ENCODE results near the gene UBALD1. TPM values are rescaled to one million over a fixed set of nuclear protein-coding genes. Genes with fewer than 3 reads are reported as not detected.

UBALD1 gene
- total and polyA plus RNA-seq, 7 donors = 13.6 to 47.5 (median 32.9) TPM

- no peaks in the 10 kb centered on the region for H3K9me3 ChIP-seq
- no peak for ATAC-seq
- peaks cover 0 to 9% of the 10 kb centered on the region in 2 donors for H3K36me3 ChIP-seq (ENCODE audit: insufficient read depth in 1 of 2, low read depth in 1 of 2)
- H3K4me1 ChIP-seq = peaks cover 45% of the 10 kb centered on the region
- 1% methylated on average over 49 to 92 of the region's 92 CpGs for WGBS, 3 donors
- H3K27me3 ChIP-seq (ENCODE audit: insufficient read depth in 3 of 3, low read length in 2 of 3) = no peaks in the 10 kb centered on the region
- TF ChIP-seq CTCF (IDR thresholded peaks at IDR 0.05) = no peak
- intact Hi-C loops (cut with DNase I) = no loop called here
- peak; percentile 49 to 70 for DNase-seq
- H3K4me3 ChIP-seq = peak overlapping the region; percentile 80
- peak overlapping the region; percentile 97 for H3K27ac ChIP-seq
These were observed 785 bp downstream of the UBALD1 start for GRCh38 chr16:4613636-4614570.

- 49 to 59% (median 54%) methylated on average over 12 to 14 of the region's 14 CpGs for WGBS, 3 donors
- DNase-seq = no peak
- H3K27ac ChIP-seq = peak overlapping the region; percentile 97
- H3K9me3 ChIP-seq = no peaks in the 10 kb centered on the region
- no peaks in the 10 kb centered on the region for H3K27me3 ChIP-seq (ENCODE audit: insufficient read depth in 3 of 3, low read length in 2 of 3)
- H3K4me1 ChIP-seq = peaks cover 38% of the 10 kb centered on the region
- peaks cover 0 to 17% of the 10 kb centered on the region in 2 donors for H3K36me3 ChIP-seq (ENCODE audit: insufficient read depth in 1 of 2, low read depth in 1 of 2)
- H3K4me3 ChIP-seq = peak overlapping the region; percentile 80
- no peak for TF ChIP-seq CTCF (IDR thresholded peaks at IDR 0.05)
- intact Hi-C loops (cut with DNase I) = no loop called here
- ATAC-seq = no peak
These were observed 1.6 kb downstream of the UBALD1 start for GRCh38 chr16:4612977-4613635.

GRCh38 chr16:4612474-4612931, 2.2 kb downstream of the UBALD1 start:
- intact Hi-C loops (cut with DNase I) = no loop called here
- Histone ChIP-seq H3K4me3 (peak overlapping the region; percentile 80), H3K27me3 (ENCODE audit: insufficient read depth in 3 of 3, low read length in 2 of 3) (no peaks in the 10 kb centered on the region), H3K4me1 (peaks cover 33% of the 10 kb centered on the region), H3K36me3 (ENCODE audit: insufficient read depth in 1 of 2, low read depth in 1 of 2) (peaks cover 0 to 22% of the 10 kb centered on the region in 2 donors), H3K9me3 (no peaks in the 10 kb centered on the region), H3K27ac (no peak overlapping the region)
- no peak for TF ChIP-seq CTCF (IDR thresholded peaks at IDR 0.05)
- WGBS, 3 donors = 91 to 96% (median 91%) methylated on average over 7 of the region's 7 CpGs
- ATAC-seq (no peak), DNase-seq (no peak)

- ATAC-seq (no peak), DNase-seq (no peak)
- no peak for TF ChIP-seq CTCF (IDR thresholded peaks at IDR 0.05)
- intact Hi-C loops (cut with DNase I) = no loop called here
- WGBS, 3 donors = 81 to 88% (median 81%) methylated on average over 22 of the region's 22 CpGs
- H3K9me3 ChIP-seq = no peaks in the 10 kb centered on the region
- H3K4me1 ChIP-seq = peaks cover 25% of the 10 kb centered on the region
- no peak overlapping the region for H3K4me3 ChIP-seq
- H3K27me3 ChIP-seq (ENCODE audit: insufficient read depth in 3 of 3, low read length in 2 of 3) = no peaks in the 10 kb centered on the region
- no peak overlapping the region for H3K27ac ChIP-seq
- peaks cover 0 to 29% of the 10 kb centered on the region in 2 donors for H3K36me3 ChIP-seq (ENCODE audit: insufficient read depth in 1 of 2, low read depth in 1 of 2)
These were observed 3.2 kb downstream of the UBALD1 start for GRCh38 chr16:4611337-4612021.
